GM12874 (cell line): ENCODE results near the gene PHKA1.

Experiments
- CTCF ChIP-seq: IDR thresholded peaks from 2 replicates; pipeline ENCODE4 v1.5.1; 2011; ENCODE audit warnings: low read depth, mild to moderate bottlenecking, control low read depth, low read length, moderate library complexity; ENCODE audit not compliant: insufficient read depth

The PHKA1 gene

DNA sequence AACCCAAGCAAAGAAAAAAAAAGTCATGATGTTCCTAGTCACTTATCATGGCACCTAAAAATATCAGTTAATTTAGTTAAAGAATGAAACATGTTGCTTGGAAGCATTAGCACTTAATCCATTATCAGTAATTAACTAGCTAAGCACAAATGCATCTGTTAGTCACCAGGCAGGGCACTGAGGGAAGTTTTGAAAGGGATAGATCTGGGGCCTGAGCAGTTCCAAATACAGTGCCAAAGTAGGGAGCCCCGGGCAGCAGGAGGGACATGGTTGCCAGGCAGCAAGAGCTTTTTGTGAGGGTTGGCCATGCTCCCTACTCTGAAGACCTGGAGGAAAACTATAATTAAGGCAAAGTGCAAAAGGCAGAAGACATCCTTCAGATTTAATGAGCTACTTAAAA lies 62.0 kb downstream of the PHKA1 start:
- no peak for TF ChIP-seq CTCF

- no peak for TF ChIP-seq CTCF
Measured at GRCh38 chrX:72644946-72645345, 69.2 kb downstream of the PHKA1 start.

GRCh38 chrX:72641611-72642010 lies 72.5 kb downstream of the PHKA1 start:
- no peak for TF ChIP-seq CTCF

GRCh38 chrX:72635930-72636329 lies 78.2 kb downstream of the PHKA1 start:
- no peak for TF ChIP-seq CTCF

DNA sequence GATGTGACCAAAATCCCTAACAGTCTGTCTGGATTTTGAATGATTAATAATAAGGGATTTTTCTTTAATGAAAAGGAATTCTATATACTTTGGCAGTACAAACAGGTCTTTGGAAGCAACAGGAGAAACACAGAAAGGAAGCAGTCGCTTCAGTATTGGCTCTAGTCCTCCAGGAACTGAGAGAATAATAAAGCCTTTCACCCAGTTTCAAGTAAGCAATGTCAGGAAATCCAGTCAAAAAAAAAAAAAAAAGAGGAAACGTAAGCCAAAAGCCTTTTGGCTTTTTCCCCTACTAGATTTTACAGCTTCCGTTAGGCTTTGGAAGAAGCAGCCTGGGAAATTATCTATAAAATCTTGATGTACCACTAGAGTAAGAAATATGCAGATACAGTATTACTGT lies 79.8 kb downstream of the PHKA1 start:
- no peak for TF ChIP-seq CTCF

- no peak for TF ChIP-seq CTCF
Measured at GRCh38 chrX:72630185-72630584, 83.9 kb downstream of the PHKA1 start.

DNA sequence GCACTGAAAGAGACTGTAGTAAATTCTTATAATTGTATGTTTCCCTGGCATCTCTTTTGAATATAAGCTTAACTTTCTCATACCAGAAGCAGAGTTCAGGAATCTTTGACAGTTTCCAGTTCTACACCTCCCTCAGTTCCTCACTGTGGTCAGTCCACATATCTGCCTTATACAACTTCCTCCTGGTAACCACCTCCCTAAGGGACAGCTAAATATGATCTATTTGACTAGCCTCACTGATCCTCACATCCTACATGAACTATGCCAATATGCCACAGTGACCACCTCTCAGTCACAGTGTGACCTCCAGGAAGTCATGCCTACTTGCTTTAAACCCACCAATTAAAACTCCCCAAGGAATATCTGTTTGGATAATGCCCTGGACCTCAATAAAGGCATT lies 89.9 kb downstream of the PHKA1 start:
- TF ChIP-seq CTCF: no peak
